Right hindlimb (tissue), 1 donor: ENCODE measurements around the gene PRR16.

Experiments used
- DNase-seq: peaks from one replicate; pipeline ENCODE4 v3.0.0-alpha.2; 2018

Gene PRR16

DNA sequence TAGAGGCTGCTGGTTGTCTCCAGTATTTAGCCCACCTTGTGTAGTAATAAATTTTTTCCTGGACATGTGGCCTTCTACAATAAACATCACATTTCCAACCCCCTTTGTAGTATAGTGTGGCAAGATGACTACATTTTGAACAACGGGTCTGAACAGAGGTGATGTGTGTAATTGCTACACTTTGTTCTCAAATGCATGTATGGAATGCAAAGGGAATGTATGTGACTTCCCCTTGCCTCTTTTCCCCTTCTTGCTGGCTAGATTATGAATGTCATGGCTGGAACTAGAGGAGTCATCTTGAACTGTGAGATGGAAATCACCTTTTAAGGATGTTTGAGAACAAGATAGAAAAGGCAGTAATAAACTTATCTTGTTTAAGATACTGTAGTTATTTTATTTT, 54.5 kb downstream of the PRR16 start:
- no peak for DNase-seq

DNA sequence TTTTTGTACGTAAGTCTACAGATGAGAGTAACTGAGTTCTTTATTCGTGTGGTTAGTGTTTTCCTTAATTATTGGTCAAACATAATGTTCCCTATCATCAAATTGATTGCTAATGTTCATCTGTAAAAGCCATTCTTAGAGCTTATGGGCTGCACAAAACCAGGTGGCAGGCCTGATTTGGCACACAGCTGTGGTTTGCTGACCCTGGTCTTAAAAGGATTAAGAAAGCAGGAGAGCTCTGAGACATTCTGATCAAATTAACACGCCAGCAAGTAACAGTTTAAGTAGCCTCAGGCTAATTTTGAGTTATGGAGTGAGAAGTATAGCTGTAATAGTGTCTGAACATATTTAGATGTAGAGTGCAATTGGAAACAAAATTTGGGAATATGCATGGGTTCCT, 63.2 kb downstream of the PRR16 start:
- no peak for DNase-seq

DNA sequence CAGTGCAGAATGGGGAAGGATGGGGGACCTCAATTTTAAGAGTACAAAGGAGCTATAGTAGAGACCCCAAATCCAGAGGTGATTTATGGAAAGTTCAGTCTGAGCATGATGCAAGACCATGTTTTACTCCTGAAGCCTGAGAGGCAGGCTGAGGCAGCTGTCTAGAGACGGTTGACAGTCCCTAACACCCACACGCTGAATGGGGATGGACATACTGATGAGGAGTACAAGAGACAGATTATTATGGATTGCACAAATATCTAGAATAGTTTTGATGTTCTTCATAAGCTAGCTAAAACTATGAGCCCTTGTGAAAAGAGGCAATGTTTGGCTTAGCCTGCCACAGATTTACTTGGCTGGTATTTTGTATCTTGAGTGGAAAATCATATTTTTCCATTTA, 64.5 kb downstream of the PRR16 start:
- no peak for DNase-seq

DNA sequence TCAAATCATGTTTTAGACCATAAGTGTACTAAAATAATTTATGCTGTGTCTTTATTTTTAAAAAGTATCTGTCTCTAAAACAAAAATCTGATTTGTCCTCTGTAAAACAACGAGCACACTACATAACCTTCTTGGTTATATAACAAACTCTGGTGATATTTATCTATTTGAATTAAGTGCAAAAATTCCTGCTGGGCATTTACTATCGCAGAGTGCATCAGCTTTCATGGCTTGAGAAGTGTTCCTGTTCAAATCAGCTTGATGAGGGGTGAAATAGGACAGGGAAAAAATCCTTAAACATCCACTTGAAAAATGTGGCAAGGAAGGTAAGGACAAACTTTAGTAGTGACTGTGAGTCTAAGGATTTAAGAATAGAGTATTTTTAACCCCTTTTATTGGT, 65.3 kb downstream of the PRR16 start:
- no peak for DNase-seq

DNA sequence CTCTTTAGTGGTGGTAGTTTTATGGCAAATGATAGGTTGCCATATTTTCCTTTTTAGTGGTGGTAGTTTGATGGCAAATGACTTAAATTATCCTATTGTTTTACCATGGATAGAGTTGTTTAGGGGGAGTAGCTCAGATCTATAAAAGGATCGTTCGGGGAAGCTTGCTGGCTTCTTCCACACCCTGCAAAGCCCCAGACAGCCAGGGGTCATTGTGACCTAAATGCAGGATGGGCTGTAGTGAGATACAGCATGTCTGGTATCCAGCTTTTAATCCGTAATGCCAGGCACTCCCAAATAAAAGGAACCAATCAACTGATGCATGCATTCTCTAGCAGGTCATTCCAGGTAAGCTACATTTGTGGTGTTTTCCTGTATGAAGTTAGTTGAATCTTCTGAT, 67.1 kb downstream of the PRR16 start:
- DNase-seq: no peak

DNA sequence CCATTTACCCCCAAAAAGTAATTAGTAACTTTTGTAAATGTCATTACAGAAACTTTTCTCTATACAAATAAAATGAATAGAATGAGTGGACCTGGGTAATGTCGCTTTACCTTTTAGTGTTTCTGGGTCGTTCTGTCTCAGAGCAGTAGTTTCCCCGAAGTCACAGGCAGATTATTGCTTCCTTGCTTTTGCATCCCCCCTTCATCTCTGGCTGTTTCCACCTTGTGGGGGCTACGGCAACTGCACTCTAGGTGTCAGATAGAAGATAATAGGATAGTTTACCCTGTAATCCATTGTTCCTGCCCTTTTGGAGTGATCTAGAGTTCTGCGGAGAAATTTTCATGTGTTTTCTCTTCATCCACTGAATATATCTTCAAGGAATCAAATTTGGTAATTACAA, 68.7 kb downstream of the PRR16 start:
- DNase-seq: no peak

DNA sequence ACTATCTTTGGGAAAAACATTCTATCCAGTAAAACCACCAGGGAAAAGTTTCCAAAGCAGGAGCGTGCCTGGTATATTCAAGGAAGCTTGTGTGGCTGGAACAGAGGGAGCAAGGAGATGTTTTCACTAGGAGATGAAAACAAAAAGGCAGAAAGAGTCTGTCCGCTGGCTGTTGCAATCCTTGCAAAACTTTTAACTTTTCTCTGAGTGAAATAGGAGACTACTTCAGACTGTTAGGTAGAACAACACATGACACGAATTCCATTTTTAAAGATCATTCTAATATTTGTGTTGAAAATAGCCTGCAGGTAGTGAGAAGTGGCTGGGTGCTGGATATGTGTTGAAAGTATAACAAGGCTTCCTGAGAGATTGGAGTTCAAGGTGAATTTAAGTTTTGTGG, 69.5 kb downstream of the PRR16 start:
- no peak for DNase-seq

DNA sequence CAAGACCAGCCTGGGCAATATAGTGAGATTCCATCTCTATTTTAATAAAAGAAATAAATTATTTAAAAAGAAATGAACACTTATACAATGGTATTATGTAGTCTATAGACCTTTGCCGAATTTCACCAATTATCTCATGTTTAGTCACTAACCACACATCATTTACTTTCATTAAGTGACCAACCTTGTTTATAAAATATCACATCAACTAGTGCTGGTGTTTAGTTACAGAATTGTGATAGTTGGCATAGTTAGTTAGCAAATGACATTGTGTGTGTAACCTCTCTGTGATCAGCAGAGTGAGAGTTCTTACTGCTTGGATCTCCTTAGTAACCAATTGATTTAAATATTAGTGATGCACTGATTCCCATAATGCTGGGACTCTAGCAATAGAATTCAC, 71.8 kb downstream of the PRR16 start:
- no peak for DNase-seq

DNA sequence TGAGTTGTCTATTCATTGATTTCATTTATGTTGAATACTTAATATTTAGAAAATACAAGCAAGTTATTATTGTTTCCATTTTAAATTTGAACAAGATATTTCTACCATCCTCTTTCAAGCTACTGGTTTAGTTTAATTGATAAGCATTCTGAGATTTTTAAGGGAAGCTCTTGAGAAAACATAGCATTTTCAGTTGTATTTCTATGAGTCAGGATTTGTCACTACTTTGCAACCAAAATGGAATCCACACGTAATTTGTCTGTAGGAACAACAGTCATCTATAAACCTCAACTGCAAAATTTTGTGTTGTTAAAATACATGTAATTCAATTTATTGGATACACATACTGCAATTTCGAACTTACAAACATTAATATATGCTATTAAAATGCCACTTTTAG, 74.0 kb downstream of the PRR16 start:
- DNase-seq: no peak

DNA sequence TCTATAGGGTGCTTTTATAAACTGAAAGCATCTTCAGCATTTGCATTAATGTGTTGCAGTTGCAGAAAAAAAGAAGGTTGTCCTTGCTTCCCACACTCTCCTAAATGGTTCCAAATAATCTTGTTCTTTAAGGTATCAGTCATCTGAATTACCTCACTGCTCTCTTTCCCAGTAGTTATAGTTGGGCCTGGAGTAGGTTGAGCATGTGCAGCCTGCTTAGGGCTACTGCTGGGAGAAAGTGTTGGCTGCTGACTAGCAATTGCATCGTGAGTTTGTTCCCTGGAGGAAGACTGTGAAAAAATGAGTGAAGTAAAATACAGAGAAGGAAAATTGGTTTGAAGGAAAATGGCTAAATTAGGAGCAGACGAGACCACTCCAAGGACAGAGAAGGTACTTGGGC, 74.5 kb downstream of the PRR16 start:
- DNase-seq: no peak

DNA sequence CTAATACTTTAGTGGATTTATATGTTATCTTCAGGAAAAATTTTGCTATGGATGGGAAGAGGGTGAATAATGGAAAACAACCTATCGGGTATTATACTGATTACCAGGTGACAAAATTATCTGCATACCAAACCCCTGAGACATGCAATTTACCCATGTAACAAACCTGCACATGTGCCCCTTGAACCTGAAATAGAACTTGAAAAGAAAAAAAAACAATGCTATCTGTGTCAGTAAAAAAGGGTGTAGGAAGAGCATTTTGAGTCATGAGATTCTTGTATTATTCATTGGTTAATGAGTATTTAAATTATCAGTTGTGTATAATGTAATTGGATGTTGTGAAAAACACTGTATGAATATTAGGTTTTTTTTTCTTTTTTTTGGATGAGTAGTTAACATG, 75.4 kb downstream of the PRR16 start:
- no peak for DNase-seq

DNA sequence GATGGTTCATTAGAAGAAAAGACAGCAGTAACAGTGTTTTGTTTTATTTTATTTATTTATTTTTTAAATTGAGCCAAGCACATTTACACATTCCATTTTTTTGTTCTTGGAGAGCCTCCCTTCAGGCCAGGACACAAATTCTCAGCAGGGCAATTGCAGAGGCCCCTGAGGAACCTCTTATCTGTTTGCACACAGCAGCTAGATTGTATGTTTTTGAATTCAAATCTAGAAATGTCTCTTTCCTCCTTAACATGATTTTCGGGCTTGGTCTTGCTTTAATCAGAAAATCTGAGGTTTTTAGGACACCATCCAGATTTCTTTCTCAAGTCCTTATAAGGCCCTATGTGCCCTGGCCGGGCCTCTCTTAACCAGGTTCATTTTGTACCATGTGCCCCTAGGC, 76.0 kb downstream of the PRR16 start:
- DNase-seq: no peak

DNA sequence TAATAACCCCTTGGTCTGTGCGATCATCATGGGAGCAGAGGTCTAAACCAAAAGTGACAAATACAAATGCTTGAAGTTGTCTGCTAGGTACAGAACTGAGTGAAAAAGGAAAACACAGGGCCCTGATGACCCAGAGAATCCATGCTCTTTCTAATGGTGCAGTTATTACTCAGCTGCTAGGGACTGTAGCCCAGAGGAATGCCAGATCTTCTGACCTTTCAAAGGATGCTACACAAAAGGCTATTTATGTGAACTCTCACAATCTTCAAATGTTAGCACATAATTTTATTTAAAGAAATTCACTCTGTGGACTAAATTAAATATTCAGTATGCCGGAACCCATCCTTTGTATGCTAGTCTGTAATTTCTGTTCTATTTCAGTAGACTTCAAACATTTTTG, 79.9 kb downstream of the PRR16 start:
- DNase-seq: no peak

DNA sequence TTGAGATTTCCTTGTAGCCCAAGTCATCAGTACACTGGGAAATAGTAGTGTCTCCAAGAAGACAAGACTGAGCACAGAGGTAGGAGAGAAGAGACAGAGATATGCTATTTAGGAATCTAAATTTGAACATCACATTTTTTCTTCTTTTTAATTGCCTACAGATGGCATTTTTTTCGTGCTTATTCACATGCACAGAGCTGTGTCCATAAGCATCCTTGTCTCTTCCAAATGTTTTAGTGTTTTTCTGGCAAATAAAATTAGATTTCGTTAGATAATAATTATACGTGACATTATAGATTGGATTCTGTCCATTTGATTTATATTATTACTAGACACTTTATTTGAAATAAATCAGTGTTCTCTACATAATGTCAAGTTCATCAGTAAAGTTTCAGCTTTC, 80.9 kb downstream of the PRR16 start:
- DNase-seq: no peak

DNA sequence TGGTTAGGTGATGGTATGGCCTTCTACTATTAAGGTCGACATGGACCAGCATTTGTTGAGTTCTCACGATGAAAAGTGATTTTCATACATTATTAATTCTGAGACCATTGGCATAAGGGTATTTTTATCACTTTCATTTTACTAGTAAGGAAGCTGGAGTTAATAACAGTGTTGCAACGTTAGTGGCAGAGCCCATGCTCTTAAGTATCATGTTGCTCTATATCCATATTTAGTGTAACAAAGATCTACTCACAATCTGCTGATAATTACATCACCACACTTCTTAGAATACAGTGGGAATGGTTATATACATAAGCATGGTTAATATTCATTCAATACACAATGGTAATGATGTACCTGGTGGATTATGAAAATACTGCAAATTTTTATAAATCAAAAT, 81.9 kb downstream of the PRR16 start:
- no peak for DNase-seq

DNA sequence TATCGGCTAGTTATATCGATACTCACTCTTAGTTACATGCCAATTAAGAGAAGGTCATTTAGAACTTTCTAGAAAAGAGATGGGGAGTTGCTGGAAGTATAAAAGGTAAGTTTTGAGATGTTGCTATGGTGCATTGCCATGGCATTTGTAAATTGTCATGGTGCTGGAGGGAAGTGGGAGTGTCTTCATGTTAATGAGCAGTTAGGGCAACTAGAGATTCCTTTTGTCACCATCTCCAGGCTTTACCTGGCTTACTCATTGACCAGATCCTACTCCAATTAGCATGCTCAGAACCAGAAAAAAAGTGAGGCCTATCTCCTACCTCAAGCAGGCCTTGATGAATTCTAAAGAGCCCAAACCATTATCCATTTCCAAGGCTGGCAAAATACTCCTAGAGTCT, 82.8 kb downstream of the PRR16 start:
- no peak for DNase-seq

DNA sequence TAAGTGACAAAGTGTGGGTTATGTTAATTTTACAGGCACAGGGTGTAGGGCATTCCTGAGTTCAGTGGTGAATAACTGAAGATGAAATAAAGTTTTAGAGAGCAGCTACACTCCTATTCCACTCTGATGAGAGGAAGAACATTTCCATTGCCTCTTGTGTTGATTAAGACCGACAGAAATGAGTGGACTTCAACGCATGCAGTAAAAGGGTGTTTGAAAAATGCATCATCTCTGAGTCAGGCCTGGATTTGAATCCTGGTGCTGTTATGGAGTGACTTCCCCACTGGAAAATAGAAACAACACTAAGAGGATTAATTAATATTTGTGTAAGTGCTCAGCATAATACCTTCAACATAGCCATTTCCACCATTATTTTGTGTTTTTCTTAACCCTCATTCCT, 86.3 kb downstream of the PRR16 start:
- DNase-seq: no peak

DNA sequence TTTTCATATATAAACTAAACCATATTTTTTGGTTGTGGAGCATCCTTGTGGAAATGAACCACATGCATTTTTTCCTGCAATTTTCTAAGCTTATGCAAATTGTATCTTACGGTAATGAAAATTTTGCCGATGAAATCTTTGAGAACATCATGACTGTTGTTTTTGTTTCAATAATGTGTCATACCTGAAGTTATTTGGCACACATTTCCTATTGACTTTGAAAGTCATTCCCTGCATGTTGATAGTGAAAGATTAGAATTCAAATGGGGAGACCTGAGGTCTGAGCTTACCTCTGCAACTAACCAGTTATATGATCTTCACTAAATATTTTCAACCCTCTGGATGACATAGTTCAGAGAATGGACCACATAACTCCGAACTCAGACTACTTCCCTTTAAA, 88.5 kb downstream of the PRR16 start:
- no peak for DNase-seq

DNA sequence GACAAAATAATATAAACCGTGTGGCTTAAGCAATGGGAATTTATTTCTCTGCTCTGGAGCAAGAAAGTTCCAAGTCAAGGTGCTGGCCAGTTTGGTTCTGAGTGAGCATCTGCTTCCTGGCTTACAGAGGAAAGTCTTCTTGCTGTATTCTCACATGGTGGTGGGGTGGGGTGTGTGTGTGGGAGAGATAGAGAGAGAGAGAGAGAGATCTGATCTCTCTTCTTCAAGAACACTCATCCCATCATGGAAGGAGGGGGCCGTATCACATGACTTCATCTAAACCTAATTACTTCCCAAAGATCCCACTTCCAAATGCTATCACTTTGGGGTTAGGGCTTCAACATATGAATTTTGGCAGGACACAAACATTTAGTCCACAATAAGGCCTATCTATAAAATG, 91.2 kb downstream of the PRR16 start:
- no peak for DNase-seq

DNA sequence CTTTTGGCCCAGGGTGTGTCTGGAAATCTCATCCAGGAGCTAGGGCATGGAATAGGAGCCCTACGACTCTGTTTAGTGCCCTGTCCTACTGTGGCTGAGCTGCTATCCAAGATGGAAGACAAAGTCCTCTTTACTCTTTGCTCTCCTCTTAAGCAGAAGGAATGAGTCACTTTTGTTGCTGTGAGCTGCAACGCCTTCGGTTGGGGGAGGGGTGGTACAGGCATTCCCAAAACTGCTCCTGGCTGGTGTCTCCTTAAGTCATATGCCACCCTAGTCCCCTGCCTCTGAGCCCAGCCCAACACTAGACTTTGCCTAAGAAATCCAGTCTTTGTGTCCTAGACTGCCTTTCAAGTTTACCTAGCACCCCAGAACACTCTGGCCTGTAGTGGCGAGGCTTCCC, 99.9 kb downstream of the PRR16 start:
- DNase-seq: no peak

DNA sequence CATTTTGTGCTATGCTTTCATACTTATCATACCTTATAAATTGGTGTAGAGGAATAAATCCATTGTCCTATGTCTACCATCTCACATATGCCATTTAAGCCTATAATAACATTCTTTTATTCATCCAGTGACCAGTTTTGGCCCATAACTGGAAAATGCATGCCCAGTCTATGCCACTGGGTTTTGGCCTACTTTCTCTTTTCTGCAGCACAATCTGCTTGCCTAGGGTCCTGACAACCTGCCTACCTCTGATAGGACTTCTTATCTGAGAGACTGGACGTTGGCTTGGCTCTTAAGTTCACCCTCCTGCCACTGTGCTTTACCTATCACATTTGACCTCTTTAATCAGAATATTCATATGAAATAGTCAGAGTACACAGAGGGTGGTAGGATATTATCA, 103.0 kb downstream of the PRR16 start:
- DNase-seq: no peak

DNA sequence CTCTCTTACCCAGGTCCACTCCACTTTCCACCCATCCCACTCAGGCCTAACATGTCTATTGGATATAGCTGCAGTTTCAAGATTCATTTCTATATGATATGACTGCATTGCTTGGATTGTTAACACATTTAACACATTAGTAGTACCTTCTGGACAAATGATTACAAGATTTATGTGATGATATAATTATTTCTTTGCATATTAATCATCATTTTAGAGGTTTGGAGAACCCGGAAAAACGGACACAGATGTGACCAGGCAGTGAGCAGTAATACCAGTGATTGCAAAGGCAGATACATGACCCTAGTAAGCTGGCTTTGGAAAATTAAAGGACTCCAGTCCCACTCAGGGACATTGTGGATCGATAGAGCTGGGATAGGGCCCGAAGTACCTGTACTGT, 103.8 kb downstream of the PRR16 start:
- no peak for DNase-seq

DNA sequence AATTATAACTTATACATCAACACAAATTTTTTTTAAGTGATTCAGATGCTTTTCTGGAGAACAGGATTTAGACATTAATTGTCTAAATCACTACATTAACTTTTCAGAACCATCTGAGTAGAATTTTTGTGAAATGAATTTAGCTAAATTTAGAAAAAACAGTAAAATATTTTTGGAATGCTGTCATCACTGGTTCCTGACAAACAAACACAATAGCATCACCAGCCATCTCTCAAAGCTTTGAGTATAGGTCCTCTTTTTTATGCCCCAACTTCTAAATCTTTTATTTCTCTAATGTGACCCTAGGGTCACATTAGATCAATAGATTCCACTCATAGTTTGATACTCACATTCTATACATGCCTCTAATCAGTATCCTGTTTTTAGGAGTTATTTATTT, 104.6 kb downstream of the PRR16 start:
- no peak for DNase-seq

DNA sequence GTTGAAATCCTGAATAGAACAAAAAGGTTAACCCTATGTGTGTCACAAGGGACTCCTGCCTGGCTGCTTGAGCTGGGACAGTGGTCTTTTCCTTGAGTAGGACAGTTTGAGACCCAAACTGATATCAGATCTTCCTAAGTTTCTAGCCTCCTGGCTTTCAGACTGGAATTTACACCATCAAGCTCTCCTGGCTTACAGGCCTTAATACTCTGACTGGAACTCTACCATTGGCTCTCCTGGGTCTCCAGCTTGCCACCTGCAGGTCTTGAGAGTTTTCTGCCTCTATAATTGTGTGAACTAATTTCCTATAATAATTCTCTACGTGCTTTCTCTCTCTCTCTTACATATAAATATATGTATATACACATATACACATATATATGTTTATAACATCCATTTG, 112.5 kb downstream of the PRR16 start:
- DNase-seq: no peak

DNA sequence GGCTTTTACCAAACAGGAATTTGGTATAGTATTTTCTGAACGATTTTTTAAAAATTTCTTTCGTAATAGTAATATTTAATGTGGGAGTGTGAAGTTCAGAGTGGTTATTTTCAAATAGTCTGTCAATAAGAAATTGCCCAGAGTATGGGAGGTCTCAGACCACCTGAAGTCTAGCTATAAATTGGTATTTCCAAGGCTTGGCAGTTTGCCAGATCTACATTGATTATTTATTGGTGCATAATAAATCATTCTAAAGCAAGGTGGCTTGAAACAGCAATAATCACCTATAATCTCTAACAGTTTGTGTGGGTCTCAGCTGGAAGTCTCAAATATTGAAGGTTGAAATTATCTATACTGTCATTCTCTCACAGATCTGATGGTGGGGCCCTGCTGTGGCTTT, 118.5 kb downstream of the PRR16 start:
- no peak for DNase-seq

DNA sequence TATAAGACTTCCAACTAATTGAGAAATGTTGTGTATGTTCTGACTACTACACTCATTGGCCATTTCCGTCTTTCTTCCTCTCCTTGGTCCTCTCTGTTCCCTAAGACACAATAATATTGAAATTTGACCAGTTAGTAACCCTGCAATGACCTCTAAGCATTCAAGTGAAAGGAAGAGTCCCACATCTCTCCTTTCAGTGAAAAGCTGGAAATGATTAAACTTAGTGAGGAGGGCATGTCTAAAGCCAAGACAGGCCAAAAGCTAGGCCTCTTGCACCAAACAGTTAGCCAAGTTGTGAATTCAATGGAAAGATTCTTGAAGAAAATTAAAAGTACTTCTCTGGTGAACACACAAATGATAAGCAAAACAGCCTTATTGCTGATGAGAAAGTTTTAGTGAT, 122.5 kb downstream of the PRR16 start:
- no peak for DNase-seq

DNA sequence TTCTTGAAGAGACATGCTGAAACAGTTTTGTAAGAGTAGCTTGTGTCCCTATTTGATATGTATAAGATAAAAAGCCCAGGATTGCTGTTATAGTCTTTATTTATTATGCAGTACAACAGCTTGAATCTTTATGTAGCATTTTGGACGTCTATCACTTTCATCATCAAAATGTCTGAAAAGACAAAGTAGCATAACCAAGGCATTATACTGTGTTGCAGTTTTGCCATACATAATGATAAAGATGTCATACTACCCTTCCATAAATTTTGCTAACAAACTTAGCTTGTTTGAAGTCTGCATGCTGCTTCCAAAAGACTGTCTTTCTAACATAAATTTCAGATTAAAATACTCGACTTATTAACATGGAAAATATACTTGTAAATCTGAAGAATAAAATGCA, 127.8 kb downstream of the PRR16 start:
- no peak for DNase-seq
